ENCODE results near the gene CCR9. TPM values are rescaled to one million over a fixed set of nuclear protein-coding genes. Genes with fewer than 3 reads are reported as not detected.
"Not testable (repeated sequence)": the region's sequence is repeated elsewhere in the genome, so short reads cannot be mapped to it uniquely, and the experiment has no call there.

Gene CCR9
- polyA plus RNA-seq, 1 donor from 2014 or later: not detected

GRCh38 chr3:45857024-45857423 lies 29.3 kb upstream of the CCR9 start:
- not testable (repeated sequence) for H4K20me1 ChIP-seq (ENCODE audit: insufficient read depth); H3K27me3 ChIP-seq (ENCODE audit: insufficient read depth, low read depth, low read length); H2AFZ ChIP-seq (ENCODE audit: low read depth, low read length); H3F3A ChIP-seq (ENCODE audit: insufficient read depth, low read length, poor library complexity, severe bottlenecking); H3K9me3 ChIP-seq (ENCODE audit: low read length); H3K36me3 ChIP-seq (ENCODE audit: insufficient read depth, low read length); H3K4me2 ChIP-seq (ENCODE audit: low read length); H3K9ac ChIP-seq (ENCODE audit: low read length); H3K27ac ChIP-seq (ENCODE audit: low read length); H3K9me2 ChIP-seq (ENCODE audit: insufficient read depth, low read length); H3K79me2 ChIP-seq (replicated peaks; ENCODE audit: insufficient read depth, low read length); H3K4me3 ChIP-seq (ENCODE audit: low read length)

- TF ChIP-seq POLR2AphosphoS5 (IDR thresholded peaks at IDR 0.05) (no peak), MXI1 (conservative IDR thresholded peaks at IDR 0.05; ENCODE audit: poor library complexity, severe bottlenecking) (no peak), SMC3 (conservative IDR thresholded peaks at IDR 0.05; ENCODE audit: poor library complexity) (no peak), EP300 (conservative IDR thresholded peaks at IDR 0.05; ENCODE audit: poor library complexity, severe bottlenecking) (no peak), REST (IDR thresholded peaks at IDR 0.05; ENCODE audit: borderline replicate concordance) (no peak), TAF1 (IDR thresholded peaks at IDR 0.05; ENCODE audit: low read depth) (no peak), CTCF (IDR thresholded peaks at IDR 0.05; ENCODE audit: poor library complexity, severe bottlenecking) (no peak), EZH2 (IDR thresholded peaks at IDR 0.05; ENCODE audit: borderline replicate concordance, insufficient read depth, low read length, poor library complexity, severe bottlenecking) (no peak), RAD21 (conservative IDR thresholded peaks at IDR 0.05) (no peak)
- Histone ChIP-seq H3K4me2 (ENCODE audit: low read length) (no peak overlapping the region), H2AFZ (ENCODE audit: low read depth, low read length) (no peak overlapping the region), H3K9ac (ENCODE audit: low read length) (no peak overlapping the region), H3K36me3 (ENCODE audit: insufficient read depth, low read length) (no peaks in the 10 kb centered on the region), H4K20me1 (ENCODE audit: insufficient read depth) (no peaks in the 10 kb centered on the region), H3K27me3 (ENCODE audit: insufficient read depth, low read depth, low read length) (no peaks in the 10 kb centered on the region), H3K9me3 (ENCODE audit: low read length) (no peaks in the 10 kb centered on the region), H3K27ac (ENCODE audit: low read length) (no peak overlapping the region), H3F3A (ENCODE audit: insufficient read depth, low read length, poor library complexity, severe bottlenecking) (no peaks in the 10 kb centered on the region), H3K4me3 (ENCODE audit: low read length) (no peak overlapping the region), H3K79me2 (replicated peaks; ENCODE audit: insufficient read depth, low read length) (no peaks in the 10 kb centered on the region), H3K9me2 (ENCODE audit: insufficient read depth, low read length) (no peaks in the 10 kb centered on the region)
Observed at GRCh38 chr3:45858809-45859543, 27.4 kb upstream of the CCR9 start.
